Measurements from ENCODE around the gene ROMO1.
"Not testable (repeated sequence)": the region's sequence is repeated elsewhere in the genome, so short reads cannot be mapped to it uniquely, and the experiment has no call there.

ROMO1 gene

DNA sequence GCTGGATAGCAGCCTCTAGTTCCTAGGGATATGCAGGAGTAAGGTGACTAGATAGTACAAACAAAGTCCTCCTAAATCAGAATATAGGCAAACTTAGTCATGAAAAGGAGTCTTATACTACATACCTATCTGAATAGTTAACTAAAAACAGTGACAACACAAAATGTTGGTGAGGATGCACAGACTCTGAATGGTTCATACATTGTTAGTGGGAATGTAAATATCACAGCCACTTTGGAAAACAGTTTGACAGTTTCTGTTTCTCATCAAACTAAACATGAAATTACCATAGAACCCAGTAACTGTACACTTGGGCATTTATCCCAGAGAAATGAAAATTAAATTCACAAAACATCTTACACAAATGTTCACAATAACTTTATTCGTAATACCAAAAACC lies 17.2 kb upstream of the ROMO1 start:
- DNase-seq (ENCODE audit: low read depth), result no peak

DNA sequence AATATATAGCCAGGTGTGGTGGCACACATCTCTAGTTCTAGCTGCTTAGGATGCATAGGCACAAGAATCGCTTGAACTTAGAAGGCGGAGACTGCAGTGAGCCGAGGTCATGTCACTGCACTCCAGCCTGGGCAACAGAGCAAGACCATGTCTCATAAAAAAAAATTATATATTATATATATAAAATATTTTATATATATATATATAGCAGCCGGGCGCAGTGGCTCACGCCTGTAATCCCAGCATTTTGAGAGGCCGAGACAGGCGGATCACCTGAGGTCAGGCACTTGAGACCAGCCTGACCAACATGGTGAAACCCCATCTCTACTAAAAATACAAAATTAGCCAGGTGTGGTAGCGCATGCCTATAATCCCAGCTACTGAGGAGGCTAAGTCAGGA lies 13.8 kb upstream of the ROMO1 start:
- DNase-seq (ENCODE audit: low read depth), result not testable (repeated sequence)

DNA sequence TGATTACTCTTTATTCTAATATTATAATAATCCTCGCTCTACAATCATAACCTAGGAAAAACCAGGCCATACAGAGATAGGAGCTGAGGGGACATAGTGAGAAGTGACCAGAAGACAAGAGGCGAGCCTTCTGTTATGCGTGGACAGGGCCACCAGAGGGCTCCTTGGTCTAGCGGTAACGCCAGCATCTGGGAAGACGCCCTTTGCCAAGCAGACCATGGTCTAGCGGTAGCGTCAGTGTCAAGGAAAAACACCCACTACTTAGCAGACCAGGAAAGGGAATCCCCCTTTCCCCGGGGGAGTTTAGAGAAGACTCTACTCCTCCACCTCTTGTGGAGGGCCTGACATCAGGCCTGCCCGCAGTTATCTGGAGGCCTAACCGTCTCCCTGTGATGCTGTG lies 12.3 kb upstream of the ROMO1 start:
- not testable (repeated sequence) for DNase-seq (ENCODE audit: low read depth)

DNA sequence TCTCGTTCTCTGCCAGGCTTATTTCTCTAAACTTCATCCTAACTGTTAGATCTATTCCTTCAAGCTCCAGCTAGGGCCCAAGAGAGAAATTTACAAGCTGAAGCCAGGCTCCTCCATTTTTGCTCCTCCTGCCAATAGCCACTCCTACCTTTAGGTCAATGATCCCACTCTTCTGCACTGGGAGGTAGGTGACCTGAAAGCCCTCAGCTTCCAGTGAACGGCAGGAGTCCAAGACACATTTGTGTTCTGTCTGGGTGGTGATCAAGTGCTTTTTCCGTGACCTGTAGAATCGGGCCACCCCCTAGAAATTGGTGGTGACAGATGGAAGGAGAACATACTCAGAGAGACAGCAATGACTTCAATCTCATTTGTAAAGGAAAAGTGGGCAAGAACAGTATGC lies 8.9 kb upstream of the ROMO1 start:
- no peak for DNase-seq (ENCODE audit: low read depth)

DNA sequence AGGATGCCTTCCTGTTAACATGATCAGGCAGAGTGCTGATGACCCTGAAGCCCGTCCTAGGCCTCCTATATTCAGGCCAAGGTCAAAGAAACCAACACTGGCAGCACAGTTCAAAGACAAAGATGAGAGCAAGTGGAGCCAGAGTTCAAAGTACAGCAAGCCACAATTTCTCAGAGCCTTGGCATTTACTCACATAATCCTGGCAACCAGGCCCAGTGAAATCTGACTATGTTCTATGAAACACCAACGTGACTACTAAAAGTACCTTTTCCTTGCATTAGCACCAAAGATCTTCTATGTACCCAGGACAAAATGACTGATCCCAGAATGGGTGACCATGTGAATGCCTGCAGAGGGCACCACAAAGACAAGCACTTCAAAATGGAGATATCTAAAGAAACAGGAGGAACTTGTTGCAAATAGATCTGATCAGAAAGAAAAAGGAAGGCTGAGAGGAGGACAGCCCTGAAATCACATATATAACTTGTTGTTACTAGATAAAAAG lies 3.9 kb upstream of the ROMO1 start:
- no peak for DNase-seq (ENCODE audit: low read depth)

DNA sequence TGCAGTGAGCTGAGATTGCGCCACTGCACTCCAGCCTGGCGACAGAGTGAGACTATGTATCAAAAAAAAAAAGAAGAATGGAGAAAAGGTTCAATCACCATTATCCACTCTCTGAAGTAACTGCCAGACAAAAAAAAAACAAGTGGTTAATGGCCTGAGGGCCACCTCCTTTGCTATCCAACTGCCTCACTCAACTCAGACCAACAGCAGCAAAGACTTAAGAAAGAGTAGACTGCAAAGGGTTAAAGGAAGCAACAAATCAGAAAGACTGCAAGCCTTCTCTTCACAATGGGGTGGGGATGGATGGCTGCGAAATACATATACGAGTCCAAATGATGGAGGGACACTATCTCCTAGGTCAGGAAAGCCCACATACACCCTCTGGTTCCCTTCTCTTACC lies 3.2 kb upstream of the ROMO1 start:
- DNase-seq (ENCODE audit: low read depth), result no peak

DNA sequence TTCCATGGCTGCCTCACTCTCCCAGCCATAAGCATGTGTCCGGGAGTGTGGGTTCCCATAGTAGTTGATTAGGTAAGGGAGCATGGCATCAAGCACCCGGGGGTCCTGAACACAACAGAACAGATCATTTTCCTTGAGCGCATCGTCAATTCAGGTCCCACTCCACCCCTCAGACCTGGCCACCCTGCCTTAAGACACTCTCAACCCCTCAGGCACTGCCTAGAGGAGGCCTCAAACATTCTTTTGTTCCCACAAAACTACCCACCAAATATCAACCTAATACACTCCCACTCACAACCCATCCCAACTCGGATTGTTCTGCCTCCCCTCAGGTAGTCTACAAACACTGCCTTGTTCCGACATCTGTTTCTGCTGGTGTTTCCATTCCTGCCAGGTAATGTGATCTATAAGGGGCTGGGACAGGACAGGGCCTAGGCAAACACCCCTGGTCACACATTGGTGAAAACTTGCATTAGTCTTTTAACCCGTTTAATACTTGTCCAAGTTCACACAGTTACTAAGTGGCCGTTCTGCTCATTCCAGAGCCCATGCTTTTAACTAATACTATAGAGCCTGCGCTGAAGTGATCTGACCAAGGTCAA lies 1.4 kb upstream of the ROMO1 start:
- no peak for DNase-seq (ENCODE audit: low read depth)

DNA sequence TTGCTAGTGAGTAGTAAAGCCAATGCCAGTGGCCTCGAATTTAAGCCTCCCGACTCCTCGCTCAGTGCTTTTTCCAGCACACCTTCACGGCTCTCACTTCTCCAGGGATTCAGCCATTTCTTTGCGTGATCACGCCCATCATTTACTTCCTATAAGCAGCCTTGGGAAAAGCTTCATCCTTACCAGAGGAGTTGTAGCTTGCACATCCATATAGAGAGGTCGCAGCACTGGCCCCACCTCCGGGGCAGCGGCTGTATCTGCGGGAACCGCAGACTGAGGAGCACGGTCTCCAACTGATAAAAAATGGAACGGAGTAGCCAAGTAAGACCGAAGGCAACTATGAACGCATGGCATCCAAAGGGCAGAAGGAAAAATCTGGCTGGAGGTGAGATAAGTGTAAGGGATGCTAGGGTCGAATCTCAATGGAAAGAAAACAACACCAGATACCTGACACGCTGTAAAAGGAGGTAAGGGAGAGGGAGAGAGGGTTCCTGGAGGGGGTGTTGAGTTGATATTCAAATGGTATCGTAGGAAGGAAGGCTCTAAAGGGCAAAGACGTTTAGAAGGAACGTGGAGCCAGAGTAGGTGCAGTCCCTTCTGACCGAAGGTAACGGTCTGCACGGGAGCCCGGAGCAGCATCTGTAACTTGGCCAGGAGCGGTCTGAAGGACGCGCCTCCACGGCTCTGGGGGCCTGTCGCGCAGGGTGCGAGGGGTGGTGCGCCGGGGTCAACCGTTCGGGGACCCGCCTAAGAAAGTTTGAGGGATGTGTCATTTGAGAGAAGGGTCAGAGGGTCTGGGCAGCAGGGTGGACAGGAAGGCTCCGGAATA lies 693 bp upstream of the ROMO1 start:
- no peak for DNase-seq (ENCODE audit: low read depth)

DNA sequence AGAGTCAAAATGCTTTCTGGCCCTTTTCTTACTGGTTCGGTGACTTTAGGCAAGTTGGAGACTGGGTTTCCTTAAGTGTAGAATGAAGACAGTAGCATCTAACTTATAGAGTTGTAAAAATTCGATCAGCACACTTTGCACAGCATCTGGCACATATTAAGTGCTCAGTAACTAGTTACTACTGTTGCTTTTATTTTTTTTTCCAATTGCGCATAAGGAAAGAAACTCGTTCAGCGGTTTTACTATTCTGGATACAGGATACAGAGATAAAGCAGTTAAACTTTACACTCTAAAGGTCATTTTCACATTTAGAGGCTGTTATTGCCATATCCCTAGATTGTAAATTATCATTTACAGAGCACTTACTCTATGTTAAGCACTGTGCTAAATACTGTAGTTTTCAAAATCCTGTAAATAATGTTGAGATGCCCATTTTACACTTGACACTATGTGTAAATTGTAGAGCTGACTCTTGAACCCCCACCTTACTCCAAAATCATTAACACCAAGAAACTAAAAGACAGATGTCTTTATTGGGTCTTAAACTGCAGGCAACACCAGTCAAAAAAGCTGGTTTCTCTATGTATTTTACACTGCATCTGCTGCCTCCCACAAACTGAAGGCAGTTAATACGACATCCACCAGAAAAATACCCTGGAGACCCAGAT lies 886 bp downstream of the ROMO1 start:
- no peak for DNase-seq (ENCODE audit: low read depth)

DNA sequence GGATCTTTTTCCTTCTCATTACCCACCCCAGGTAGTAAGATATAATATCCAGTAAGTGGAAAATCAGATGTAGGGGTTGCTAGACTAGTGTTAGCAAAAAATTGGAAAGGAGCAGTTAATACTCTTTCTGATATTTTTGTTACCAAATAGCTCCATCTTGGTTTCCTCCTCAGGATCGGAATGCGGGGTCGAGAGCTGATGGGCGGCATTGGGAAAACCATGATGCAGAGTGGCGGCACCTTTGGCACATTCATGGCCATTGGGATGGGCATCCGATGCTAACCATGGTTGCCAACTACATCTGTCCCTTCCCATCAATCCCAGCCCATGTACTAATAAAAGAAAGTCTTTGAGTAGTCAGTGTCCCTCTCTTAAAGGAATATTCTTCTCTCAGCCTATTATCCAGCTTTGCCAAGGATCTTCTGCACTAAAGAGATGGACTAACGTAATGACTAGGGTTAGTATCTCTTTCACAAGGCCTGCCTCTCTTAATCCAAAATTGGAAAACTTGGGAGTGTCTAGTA lies 1.5 kb downstream of the ROMO1 start:
- no peak for DNase-seq (ENCODE audit: low read depth)

DNA sequence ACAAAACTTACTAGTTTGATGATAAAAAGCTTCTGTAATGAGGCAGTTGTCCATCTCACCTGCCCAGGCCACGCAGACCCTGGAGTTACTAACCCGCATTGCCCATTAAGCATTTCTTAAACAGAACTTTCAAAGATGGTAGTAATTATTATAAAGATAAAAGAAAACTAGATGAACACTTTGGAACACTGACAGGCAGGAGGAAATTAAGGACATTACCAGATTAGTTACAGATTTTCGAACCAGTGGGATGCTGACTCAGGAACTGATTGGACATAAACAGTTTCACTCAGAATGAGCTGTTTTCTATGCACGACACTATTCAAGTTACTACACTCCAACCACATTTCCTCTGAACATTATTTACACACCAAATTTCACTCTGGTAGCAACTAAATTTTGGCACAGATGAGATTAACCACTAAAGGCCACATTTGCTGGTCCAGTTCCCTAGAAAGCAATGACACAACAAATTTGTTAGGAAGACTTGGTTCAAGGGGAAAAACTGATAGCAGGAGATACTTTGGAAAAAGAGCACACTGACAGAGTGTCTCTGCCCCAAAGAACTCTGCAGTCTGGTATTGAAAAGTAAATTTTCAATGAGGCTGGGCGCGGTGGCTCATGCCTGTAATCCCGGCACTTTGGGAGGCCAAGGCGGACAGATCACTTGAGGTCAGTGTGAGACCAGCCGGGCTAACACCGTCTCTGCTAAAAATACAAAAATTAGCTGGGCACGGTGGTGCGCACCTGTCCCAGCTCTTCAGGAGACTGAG lies 3.0 kb downstream of the ROMO1 start:
- no peak for DNase-seq (ENCODE audit: low read depth)

DNA sequence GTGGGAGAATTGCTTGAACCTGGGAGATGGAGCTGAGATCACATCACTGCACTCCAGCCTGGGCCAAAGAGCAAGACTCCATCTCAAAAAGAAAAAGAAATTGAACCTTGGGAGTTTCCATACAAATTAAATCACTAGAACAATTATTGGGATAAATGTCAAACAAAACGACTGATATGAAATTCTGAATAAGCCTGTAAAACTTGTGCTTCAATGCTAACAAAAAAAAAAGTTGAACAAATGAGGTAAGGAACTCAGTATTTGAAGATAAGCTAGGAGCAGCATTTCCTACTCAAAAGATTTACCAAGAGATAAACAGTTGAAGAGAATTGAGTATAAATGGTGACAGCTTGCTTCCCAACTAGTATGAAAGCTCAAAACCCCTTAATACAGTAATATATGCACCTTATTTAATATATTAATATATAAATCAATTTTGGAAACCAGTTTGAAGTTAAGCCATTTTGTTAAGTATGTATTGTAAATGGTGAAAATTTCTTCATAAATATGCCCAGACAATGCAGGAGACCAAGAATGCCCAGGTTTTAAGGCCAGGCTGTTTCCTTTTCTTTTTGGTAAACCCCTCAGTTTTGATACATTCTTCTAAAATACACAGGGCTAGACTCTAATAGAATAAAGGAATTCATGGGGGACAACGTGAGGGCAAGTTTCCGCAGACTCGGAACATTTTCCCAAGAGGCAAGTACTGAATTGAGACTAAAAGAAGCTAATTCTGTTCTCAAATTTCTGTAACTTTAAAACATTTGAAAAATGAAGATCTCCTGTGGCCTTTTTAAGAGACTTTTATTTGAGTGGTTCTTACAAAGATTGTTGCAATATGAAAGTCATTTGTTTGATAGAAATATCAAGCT lies 3.9 kb downstream of the ROMO1 start:
- no peak for DNase-seq (ENCODE audit: low read depth)

DNA sequence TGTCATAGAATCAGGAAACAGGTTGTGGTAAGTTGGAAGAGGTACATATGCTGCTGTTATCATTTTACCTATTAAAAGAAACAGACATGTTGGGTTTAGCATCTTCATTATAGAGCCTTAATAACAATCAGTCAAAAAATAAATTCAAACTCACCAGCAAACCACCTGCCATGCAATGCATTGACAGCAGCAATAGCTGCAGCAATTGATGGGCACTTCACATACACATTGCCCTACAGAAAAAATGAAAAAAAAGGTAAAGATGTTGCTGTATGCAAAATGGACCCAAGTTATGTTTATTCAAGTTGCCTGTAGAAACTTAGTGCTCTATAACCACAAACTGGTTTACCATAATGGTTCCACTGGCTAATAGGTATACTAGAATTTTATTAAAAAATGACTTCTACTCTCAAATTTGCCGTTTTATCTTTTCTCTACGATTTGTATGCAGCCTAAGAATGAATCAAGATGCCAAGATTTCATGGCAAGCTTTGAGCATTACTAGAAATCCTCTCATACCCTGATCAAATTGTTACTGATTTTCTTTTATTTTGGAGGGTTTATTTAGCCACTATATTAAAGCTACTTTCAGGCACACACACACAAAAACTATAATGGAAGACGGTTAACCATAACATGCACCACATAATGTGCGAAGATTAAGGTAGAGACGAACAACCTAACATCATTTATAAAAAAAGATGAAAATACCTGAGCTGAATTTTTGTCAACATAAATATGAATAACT lies 5.5 kb downstream of the ROMO1 start:
- DNase-seq (ENCODE audit: low read depth), result no peak

DNA sequence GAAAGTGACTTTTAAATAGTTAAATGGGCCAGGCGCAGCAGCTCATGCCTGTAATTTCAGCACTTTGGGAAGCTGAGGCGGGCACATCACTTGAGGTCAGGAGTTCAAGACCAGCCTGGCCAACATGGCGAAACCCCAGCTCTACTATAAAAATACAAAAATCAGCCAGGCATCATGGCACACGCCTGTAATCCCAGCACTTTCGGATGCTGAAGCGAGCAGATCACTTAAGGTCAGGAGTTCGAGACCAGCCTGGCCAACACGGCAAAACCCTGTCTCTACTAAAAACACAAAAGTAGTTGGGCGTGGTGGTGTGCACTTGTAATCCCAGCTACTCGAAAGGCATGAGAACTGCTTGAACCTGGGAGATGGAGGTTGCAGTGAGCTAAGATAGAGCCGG lies 6.7 kb downstream of the ROMO1 start:
- DNase-seq (ENCODE audit: low read depth), result not testable (repeated sequence)

DNA sequence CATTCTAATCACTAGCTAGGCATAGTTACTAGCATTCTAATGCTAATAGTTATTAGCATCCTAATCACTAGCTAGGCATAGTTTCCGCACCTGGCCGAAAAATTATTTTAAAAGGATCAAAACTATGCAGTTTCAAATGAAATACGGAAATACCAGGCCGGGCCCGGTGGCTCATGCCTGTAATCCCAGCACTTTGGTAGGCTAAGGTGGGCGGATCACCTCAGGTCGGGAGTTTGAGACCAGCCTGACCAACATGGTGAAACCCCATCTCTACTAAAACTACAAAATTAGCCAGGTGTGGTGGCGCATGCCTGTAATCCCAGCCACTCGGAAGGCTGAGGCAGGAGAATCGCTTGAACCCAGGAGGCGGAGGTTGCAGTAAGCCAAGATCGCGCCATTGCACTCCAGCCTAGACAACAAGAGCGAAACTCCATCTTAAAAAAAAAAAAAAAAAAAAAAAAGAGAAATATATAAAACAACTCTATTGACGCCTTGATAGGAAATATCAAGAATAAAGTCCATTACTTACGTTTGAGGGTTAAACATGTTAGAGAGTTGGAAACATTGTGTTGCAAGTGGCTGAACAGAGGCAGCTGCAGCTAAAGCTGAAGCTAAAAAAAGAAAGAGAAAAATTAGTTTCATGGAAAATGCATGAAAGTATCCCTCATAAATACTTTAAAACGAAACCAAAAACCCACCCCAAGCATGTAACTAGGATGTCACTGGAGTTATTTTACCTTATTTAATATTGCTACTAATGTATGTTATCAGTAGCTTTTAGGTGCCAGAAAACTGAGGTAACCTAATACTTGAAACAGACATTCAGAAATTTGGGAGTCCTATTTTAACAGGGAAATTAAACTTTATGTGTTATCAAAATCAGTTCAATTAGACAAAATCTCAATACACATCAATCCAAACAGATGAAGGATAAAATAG lies 7.7 kb downstream of the ROMO1 start:
- DNase-seq (ENCODE audit: low read depth), result not testable (repeated sequence)

DNA sequence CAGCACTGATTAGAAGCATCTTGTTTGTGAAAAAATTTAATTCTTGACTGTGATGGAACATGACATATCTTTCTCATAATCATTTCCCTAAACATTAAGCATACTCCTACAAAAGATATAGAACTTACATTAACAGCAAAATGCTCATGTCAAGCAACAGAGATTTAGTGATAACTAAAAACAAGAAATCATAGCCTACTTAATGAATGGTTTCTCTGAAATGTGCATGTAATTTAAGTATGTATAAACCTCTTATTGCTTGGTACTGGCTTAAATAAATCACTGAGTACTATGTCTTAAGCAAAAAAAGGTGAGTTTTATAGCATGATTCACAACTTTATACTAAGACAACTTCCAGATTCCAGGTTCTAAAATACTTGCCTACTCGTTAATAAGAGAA lies 9.3 kb downstream of the ROMO1 start:
- no peak for DNase-seq (ENCODE audit: low read depth)

DNA sequence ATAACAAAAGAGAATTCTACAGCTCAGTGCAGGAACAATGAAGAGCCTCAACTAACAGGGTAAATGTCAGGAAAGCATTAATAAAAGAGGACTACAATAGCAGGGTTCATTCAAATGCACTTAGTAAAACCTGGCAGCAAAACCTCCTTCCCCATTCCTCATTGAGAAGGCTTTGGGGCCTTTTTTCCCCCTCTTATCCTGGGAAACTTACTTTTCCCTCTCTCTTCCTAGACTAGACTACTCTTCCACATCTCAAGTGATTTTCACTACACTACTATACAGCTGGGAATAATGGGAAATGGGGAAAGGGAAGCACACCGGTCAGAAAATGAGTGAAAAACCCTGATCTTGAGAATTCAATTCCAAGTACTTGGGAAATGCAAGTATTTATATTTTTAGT lies 10.1 kb downstream of the ROMO1 start:
- DNase-seq (ENCODE audit: low read depth), result no peak

DNA sequence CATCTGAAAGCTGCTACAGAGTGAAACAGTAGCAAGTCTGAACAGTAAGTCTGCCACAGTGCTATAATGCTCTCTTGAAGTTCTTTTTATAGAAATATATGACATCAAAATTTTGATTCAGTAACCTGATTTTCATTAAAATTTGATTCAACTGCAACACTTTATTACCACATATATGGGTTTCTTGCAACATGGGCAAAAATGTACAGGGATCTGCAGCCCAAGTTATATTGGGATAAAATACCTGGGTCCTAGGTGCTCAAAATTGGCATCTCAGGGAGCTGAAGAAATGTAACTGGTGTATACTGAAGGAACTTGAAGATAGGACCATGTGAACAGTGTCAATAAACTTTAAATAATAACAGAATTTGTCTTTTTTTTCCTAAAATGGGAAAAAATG lies 10.8 kb downstream of the ROMO1 start:
- no peak for DNase-seq (ENCODE audit: low read depth)

DNA sequence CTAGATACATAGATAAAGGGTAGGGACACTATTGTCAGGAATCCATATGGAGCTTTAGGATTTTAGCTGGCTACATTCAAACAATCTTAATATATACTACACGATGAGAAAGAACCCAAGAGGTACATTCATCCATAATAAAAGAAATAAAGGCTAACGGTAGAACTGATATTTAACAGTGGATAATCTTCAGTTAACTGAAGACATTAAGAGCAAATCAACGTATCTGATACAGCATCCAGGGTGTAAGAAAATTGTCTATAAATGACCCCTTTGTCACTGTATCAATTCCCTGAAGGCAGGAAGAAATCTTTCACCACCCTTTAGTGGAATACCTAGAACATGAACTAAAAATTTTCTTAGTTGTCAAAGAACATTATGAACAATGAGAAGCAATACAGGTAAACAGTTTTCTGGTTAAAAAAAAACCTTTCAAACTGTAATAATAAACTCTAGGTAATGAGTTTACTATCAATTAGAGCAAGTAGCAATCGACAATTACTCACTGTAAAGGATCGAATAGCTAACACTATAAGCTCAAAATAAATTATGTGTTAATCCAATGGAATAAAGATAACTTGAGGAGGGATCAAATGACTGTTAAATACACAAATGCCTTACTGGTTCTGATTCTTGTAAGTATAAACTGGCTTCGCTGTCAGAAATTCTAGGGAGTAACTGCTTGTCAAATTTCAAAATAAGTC lies 11.8 kb downstream of the ROMO1 start:
- no peak for DNase-seq (ENCODE audit: low read depth)
